HepG2 (cell line): ENCODE data around the gene PHF13. TPM values are rescaled to one million over a fixed set of nuclear protein-coding genes. Genes with fewer than 3 reads are reported as not detected.
A peak's percentile ranks its signal among the peaks of the same experiment; 100 is the strongest.

ENCODE experiments used
- CCDC6 ChIP-seq: sonication (generic); formaldehyde crosslinking; IDR thresholded peaks from 2 replicates; pipeline ENCODE4 v1.8.1; 2022; ENCODE audit warnings: mild to moderate bottlenecking, missing genetic modification reagents, moderate library complexity
- CENPT ChIP-seq: sonication (generic); formaldehyde crosslinking; IDR thresholded peaks from 2 replicates; pipeline ENCODE4 v1.8.0; 2022; ENCODE audit warnings: low read depth, mild to moderate bottlenecking, moderate library complexity, missing genetic modification reagents
- CREB1 ChIP-seq, 2 experiments: fragments of 450-650 bp in 1 of 2; IDR thresholded peaks; 2 replicates each; pipeline ENCODE4 v1.6.1; 2016 to 2017; ENCODE audit warnings: control low read depth in 1 of 2, mild to moderate bottlenecking in 1 of 2, missing compliant biosample characterization in 1 of 2, missing genetic modification characterization in 1 of 2
- CREB3 ChIP-seq: sonication (generic); formaldehyde crosslinking; IDR thresholded peaks from 2 replicates; pipeline ENCODE4 v1.5.0; 2020; ENCODE audit warnings: missing genetic modification reagents
- DNMT1 ChIP-seq: sonication (generic); formaldehyde crosslinking; IDR thresholded peaks from 2 replicates; pipeline ENCODE4 v1.5.1; 2020; ENCODE audit warnings: mild to moderate bottlenecking, missing genetic modification reagents
- DR1 ChIP-seq: sonication (generic); formaldehyde crosslinking; IDR thresholded peaks from 2 replicates; pipeline ENCODE4 v1.8.0; 2021; ENCODE audit warnings: mild to moderate bottlenecking, missing genetic modification reagents, inconsistent platforms
- HOXA5 ChIP-seq: sonication (generic); formaldehyde crosslinking; IDR thresholded peaks from 2 replicates; pipeline ENCODE4 v1.4.0; 2020; ENCODE audit warnings: missing genetic modification reagents
- HOXA9 ChIP-seq: sonication (generic); formaldehyde crosslinking; IDR thresholded peaks from 2 replicates; pipeline ENCODE4 v1.8.1; 2022; ENCODE audit warnings: missing genetic modification reagents, mild to moderate bottlenecking, moderate library complexity, borderline replicate concordance
- MAFF ChIP-seq: IDR thresholded peaks from 2 replicates; pipeline ENCODE4 v1.6.1; 2011; ENCODE audit warnings: low read depth, low read length, improper control_type of control experiment
- MATR3 ChIP-seq: sonication (generic); formaldehyde crosslinking; IDR thresholded peaks from 2 replicates; pipeline ENCODE4 v1.4.0; 2020; ENCODE audit warnings: missing genetic modification reagents
- RXRA ChIP-seq: sonication (generic); formaldehyde crosslinking; IDR thresholded peaks from 2 replicates; pipeline ENCODE4 v1.5.1; 2020; ENCODE audit warnings: missing genetic modification reagents
- ZFP37 ChIP-seq: sonication (generic); formaldehyde crosslinking; IDR thresholded peaks from 2 replicates; pipeline ENCODE4 v1.4.0; 2020; ENCODE audit warnings: missing genetic modification reagents, borderline replicate concordance
- ZNF280B ChIP-seq: sonication (generic); formaldehyde crosslinking; IDR thresholded peaks from 2 replicates; pipeline ENCODE4 v1.5.0; 2020; ENCODE audit warnings: missing genetic modification reagents, mild to moderate bottlenecking, borderline replicate concordance
- ZNF547 ChIP-seq: sonication (generic); formaldehyde crosslinking; IDR thresholded peaks from 2 replicates; pipeline ENCODE4 v1.5.1; 2020; ENCODE audit warnings: mild to moderate bottlenecking, missing genetic modification reagents
- ZNF549 ChIP-seq: sonication (generic); formaldehyde crosslinking; IDR thresholded peaks from 2 replicates; pipeline ENCODE4 v1.5.0; 2020; ENCODE audit warnings: missing genetic modification reagents
- ZNF607 ChIP-seq: sonication (generic); formaldehyde crosslinking; IDR thresholded peaks from 2 replicates; pipeline ENCODE4 v1.5.1; 2020; ENCODE audit warnings: missing genetic modification reagents, mild to moderate bottlenecking, borderline replicate concordance
- ZNF792 ChIP-seq: IDR thresholded peaks from 2 replicates; pipeline ENCODE4 v1.6.1; 2016
- ZNF800 ChIP-seq: sonication (generic); formaldehyde crosslinking; IDR thresholded peaks from 2 replicates; pipeline ENCODE4 v1.4.0; 2020; ENCODE audit warnings: missing genetic modification reagents
- ZSCAN5A ChIP-seq: sonication (generic); formaldehyde crosslinking; IDR thresholded peaks from 2 replicates; pipeline ENCODE4 v1.8.0; 2022; ENCODE audit warnings: mild to moderate bottlenecking, missing genetic modification reagents, borderline replicate concordance
- ZUFSP ChIP-seq: sonication (generic); formaldehyde crosslinking; IDR thresholded peaks from 2 replicates; pipeline ENCODE4 v1.9.0; 2021; ENCODE audit warnings: missing genetic modification reagents, mild to moderate bottlenecking, borderline replicate concordance
- polyA plus RNA-seq, 8 experiments: library from polyadenylated mRNA; depleted of rRNA in 3 of 8; stranded (reverse) in 7 of 8; unstranded in 1 of 8; fragments of >200 nt; fragmentation: Illumina TruSeq in 4 of 8; extraction: Trizol in 4 of 8; gene quantifications; 2 replicates each; pipeline versions ENCODE4 v1.2.1 to v1.2.3, GENCODE V29; 2011 to 2016; ENCODE audit warnings: low read depth in 4 of 8, missing spikeins in 1 of 8, mixed read lengths in 1 of 8; ENCODE audit not compliant: insufficient read depth in 1 of 8
- total RNA-seq, 5 experiments: library from RNA; depleted of rRNA; stranded (reverse); fragments of >200 nt; fragmentation: Illumina TruSeq; extraction: Trizol; gene quantifications; 2 replicates each; pipeline ENCODE4 v1.2.3, GENCODE V29; 2016; ENCODE audit warnings: low read depth in 1 of 5

PHF13 gene
- total and polyA plus RNA-seq, 2 of the 13 experiments (the other 11 are each of a cell fraction or from before 2014, with no cell fraction given): 4.7 to 7.4 TPM

- no peak for TF ChIP-seq HOXA9 (CRISPR knock-in tag)
- no peak for TF ChIP-seq DNMT1 (CRISPR knock-in tag)
- TF ChIP-seq ZSCAN5A (CRISPR knock-in tag): no peak
- no peak for TF ChIP-seq ZNF607
- no peak for TF ChIP-seq ZNF549 (CRISPR knock-in tag)
- peak; percentile 7; the same call in 1 of the 2 replicates for TF ChIP-seq CREB1 (IDR thresholded peaks at IDR 0.05)
- TF ChIP-seq CREB1 (CRISPR knock-in tag; IDR thresholded peaks at IDR 0.05): peak; percentile 61
- TF ChIP-seq ZNF280B: 0 out of 2 replicates have a peak, but pooled peaks have one; percentile 5
- TF ChIP-seq ZUFSP (CRISPR knock-in tag): no peak
- peak; percentile 33; the same call in 1 of the 2 replicates for TF ChIP-seq MAFF
- TF ChIP-seq DR1 (CRISPR knock-in tag): no peak; the same call in 1 of the 2 replicates
- TF ChIP-seq ZNF547: no peak
- TF ChIP-seq ZNF792 (CRISPR knock-in tag): no peak
- no peak for TF ChIP-seq CCDC6
- TF ChIP-seq CREB3 (CRISPR knock-in tag): no peak
- TF ChIP-seq ZFP37 (CRISPR knock-in tag): 0 out of 2 replicates have a peak, but pooled peaks have one; percentile 34
- TF ChIP-seq MATR3 (CRISPR knock-in tag): no peak
- TF ChIP-seq RXRA (CRISPR knock-in tag): no peak; the same call in 1 of the 2 replicates
- TF ChIP-seq HOXA5 (CRISPR knock-in tag): no peak
- peak; percentile 9; the same call in 1 of the 2 replicates for TF ChIP-seq ZNF800 (CRISPR knock-in tag)
- peak; percentile 2; the same call in 1 of the 2 replicates for TF ChIP-seq CENPT (CRISPR knock-in tag)
Measured at GRCh38 chr1:6601049-6601922, 12.2 kb upstream of the PHF13 start (continued).
